NCI-H1417 (cell line): Measurements from ENCODE around the gene PRELID1.
"Not testable (repeated sequence)": the region's sequence is repeated elsewhere in the genome, so short reads cannot be mapped to it uniquely, and the experiment has no call there.

Experiments used
- DNase-seq, 3 experiments: peaks; one replicate each; lab custom pipeline; 2025; lab: John Stamatoyannopoulos, UW

The PRELID1 gene, protein sequence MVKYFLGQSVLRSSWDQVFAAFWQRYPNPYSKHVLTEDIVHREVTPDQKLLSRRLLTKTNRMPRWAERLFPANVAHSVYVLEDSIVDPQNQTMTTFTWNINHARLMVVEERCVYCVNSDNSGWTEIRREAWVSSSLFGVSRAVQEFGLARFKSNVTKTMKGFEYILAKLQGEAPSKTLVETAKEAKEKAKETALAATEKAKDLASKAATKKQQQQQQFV

DNA sequence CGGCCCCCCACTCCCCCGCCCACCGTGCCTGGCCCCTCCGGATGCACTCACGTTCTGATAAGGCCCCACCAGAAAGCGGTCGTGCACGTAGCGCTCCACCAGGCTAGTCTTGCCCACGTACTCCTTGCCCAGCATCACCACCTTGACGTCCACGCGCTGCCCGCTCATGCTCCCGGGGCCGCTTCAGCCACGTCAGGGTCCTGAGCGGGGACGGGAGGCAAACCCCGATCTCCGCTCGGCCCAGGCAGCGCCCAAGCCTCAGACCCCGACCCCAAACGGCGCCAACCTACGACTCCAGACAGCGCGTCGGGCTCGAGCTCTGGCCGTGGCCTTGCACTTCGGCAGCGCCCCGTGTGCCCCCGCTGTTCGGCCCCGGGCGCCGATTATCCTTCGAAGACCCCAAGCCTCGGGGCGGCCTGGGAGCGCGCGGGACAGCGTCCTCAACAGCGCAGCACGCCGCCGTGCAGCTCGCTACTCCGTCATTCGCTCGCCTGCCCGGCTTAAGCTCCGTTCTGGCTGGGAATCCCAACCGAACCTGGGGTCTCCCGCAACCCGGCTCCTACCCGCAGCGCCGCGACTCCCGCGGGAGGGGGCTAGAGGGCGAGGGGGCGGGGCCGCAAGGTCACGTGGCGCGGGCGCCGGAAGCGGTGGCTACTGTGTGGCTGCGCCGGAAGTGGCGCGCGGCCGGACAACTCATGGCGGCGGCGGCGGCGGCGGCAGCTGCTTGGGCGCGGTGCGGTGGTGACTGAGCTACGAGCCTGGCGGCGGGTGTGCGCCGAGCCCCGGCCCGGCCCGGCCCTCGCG lies at the start of gene PRELID1, which contains the start of gene RAB24:
Gene PRELID1 (plus strand): TSS at position 679 of the 804 bp plus-strand sequence. CDS start 187 bp downstream, outside the sequence.
Gene RAB24 (minus strand): TSS at position 599 of the 804 bp plus-strand sequence. CDS start 431 bp downstream, at position 168.
- DNase-seq, result peak; percentile 77 to 87 (median 82)

DNA sequence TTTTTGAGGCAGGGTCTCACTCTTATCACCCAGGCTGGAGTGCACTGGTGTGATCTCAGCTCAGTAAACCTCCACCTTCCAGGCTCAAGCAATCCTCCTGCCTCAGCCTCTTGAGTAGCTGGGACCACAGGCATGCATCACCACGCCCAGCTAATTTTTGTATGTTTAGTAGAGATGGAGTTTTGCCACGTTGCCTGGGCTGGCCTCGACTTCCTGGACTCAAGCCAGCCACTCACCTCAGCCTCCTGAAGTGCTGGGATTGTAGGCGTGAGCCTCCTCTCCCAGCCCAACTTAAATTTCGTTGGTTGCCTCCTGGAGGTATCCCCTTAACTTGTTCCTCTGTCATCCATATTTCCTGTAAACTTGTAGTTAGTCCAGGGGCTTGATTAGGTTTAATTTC lies 47.3 kb upstream of the PRELID1 start:
- DNase-seq, result no peak

DNA sequence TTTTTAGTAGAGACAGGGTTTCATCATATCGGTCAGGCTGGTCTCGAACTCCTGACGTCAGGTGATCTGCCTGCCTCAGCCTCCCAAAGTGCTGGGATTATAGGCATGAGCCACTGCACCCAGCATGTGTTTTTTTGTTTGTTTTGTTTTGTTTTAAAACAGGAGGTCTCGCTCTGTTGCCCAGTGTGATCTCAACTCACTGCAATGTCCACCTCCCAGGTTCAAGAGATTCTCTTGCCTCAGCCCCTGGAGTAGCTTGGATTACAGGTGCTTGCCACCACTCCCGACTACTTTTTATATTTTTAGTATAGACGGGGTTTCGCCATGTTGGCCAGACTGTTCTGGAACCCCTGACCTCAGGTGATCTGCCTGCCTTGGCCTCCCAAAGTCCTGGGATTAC lies 44.9 kb upstream of the PRELID1 start:
- not testable (repeated sequence) for DNase-seq

DNA sequence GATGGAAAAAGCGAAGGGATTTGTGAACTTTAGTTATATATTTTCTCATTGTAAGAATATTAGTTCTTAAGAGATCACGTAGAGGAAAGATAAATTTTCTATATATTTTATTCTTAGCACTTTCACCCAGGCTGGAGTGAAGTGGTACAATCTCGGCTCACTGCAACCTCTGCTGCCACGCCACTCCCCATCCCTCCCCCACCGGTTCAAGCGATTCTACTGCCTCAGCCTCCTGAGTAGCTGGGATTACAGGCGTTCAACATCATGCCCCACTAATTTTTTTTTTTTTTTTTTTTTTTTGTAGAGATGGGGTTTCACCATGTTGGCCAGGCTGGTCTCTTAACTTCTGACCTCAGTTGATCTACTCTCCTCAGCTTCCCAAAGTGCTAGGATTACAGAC lies 42.6 kb upstream of the PRELID1 start:
- DNase-seq, result no peak

DNA sequence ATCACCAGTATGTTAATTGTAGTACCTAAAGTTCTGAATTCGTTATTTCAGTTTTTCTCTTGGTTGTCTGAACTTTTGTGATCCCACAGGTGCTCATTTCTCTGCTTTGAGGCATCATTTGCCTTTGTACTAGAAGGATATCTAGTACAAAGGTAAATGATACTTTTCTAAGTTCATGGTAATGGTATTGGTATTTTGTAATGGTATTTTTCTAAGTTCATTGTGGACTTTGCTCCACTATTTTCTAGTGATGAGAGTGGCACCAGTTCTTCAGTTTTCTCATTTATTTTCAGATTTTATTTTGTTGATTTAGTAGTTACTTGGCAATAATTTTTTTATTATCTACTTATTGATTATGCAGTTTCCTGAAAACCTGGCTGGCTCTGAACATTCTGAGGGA lies 42.1 kb upstream of the PRELID1 start:
- no peak for DNase-seq

- DNase-seq, result no peak
These were observed 39.4 kb upstream of the PRELID1 start for GRCh38 chr5:177264178-177264577.

DNA sequence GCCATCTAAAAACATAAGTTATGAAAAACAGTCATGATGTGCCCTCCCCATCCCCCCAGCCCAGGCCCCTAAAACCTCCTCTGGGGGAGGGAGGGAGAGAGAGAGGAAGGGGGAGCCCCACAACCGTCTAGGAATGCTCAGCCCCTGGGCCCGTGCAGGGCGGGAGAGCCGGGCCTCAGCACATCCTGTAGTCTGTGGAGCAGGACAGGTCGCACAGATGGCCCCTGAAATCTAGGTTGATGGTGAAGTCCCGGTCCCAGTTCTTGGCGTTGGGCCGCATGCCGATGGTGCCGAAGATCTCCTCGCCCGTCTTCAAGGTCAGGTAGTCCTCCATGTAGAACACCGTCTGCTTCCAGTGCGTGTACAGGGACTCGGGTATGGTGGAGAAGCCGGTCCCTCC lies 38.2 kb upstream of the PRELID1 start:
- no peak for DNase-seq

GRCh38 chr5:177269232-177269895 lies 34.2 kb upstream of the PRELID1 start:
- no peak for DNase-seq

GRCh38 chr5:177269976-177270375 lies 33.6 kb upstream of the PRELID1 start:
- DNase-seq, result no peak

DNA sequence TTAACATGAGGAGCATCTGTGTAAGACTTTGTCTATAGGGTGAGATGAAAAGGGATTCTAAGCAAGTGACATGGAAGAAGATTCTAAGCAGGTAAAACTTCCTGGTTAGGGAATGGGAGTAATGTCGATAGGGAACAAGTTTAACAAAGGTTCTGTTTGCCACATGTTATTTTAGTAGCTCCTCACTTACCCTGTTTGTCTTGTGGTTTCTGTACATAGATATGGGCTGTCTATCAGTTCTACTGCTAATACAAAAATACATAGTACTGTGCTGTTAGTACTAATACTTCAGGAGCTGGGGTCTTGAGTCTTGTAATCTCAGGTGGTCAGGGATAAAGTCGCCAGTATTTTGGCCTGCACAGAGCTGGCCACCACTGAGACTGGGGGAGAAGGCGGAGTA lies 32.9 kb upstream of the PRELID1 start:
- no peak for DNase-seq

DNA sequence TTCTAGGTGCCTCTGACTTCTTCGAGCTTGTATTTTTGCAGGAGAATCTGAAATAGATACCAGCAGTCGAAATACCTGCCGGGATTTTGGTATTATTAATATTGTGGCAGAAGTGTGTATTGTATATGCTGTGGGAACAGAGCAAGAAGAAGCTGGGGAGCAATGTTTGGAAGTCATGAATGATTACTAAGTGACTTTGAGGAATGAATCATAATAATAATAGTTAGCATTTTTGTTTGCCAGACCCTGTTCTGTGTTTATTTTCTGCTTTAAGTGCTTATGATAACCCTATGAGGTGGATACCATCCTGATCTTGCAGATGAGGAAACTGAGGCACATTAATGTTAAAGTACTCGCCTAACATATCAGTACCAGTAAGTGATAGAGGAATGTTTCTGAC lies 32.5 kb upstream of the PRELID1 start:
- no peak for DNase-seq

GRCh38 chr5:177275883-177276282 lies 27.7 kb upstream of the PRELID1 start:
- DNase-seq, result no peak

DNA sequence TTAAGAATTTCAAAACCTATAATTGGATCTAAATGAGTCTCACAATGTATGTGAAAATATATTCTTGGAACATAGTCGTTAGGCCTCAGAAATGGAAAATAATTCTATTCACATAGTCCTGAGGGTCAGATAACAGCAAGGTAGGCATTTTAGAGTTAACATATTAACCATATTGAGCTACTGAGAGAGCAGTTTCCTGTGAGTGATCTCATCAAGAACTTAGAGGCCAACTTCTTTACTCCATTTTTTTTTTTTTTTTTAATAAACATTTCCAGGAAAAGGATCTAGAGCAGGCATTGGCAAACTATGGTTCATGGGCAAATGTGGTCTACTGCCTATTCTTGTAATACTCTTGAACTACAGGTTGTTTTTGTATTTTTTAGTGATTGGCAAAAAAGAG lies 26.7 kb upstream of the PRELID1 start:
- DNase-seq, result no peak

GRCh38 chr5:177288191-177288590 lies 15.4 kb upstream of the PRELID1 start:
- DNase-seq, result no peak

DNA sequence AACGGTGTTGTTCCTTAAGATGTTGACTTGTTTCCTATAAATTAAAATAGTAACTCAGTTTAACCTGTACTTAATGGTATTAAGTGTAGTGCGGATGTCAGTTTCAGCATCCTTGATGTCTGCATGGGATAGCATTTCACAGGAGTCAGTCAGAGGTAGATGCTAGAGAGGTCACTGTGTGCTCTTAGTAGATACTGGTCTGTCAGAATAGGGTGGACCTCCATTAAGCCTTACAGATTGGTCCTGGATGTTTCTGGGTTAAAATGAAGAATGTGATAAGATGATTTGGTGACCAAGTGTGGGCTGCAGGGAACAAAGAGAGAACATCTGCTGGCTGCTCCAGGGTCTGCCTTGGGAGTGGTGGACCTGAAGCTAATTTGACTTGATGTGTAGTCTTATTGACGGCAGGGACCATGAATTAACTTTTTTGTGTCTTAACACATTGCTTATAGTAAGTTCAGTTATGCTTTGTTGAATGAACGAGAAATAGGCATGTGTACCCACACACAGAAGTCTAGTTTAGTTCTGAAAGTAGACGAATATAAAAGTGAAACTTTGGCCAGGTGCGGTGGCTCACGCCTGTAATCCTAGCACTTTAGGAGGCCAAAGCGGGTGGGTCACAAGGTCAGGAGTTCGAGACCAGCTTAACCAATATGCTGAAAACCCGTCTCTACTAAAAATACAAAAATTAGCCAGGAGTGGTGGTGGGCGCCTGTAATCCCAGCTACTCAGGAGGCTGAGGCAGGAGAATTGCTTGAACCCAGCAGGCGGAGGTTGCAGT lies 12.6 kb upstream of the PRELID1 start:
- no peak for DNase-seq

- DNase-seq, result no peak
These were observed 11.9 kb upstream of the PRELID1 start for GRCh38 chr5:177291735-177292134.

DNA sequence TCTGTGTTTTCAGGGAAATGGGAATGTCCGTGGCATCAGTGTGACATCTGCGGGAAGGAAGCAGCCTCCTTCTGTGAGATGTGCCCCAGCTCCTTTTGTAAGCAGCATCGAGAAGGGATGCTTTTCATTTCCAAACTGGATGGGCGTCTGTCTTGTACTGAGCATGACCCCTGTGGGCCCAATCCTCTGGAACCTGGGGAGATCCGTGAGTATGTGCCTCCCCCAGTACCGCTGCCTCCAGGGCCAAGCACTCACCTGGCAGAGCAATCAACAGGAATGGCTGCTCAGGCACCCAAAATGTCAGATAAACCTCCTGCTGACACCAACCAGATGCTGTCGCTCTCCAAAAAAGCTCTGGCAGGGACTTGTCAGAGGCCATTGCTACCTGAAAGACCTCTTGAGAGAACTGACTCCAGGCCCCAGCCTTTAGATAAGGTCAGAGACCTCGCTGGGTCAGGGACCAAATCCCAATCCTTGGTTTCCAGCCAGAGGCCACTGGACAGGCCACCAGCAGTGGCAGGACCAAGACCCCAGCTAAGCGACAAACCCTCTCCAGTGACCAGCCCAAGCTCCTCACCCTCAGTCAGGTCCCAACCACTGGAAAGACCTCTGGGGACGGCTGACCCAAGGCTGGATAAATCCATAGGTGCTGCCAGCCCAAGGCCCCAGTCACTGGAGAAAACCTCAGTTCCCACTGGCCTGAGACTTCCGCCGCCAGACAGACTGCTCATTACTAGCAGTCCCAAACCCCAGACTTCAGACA lies 9.6 kb upstream of the PRELID1 start:
- DNase-seq, result no peak

- no peak for DNase-seq
These were observed 9.0 kb upstream of the PRELID1 start for GRCh38 chr5:177294632-177295031.

GRCh38 chr5:177295924-177296323 lies 7.7 kb upstream of the PRELID1 start:
- DNase-seq, result no peak

DNA sequence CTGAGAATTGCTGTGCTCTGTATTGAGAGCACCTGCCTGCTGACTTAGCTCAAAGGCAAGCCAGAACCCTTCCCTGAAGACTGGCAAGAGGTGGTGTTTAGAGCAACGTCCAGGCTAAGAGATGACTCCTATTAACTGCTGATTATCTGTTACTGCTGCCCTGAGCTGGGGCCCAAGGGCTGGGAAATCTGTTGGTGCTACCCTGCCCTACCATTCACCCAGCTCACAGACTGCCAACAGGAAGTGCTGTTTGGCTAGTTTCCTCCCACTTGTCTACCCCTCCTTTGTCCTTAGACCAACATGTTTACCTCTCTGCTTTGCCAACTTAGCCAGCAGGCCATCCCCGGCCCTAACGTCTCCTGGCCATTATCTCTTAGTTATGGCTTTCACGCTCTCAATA lies 7.0 kb upstream of the PRELID1 start:
- no peak for DNase-seq

- no peak for DNase-seq
These were observed 5.7 kb upstream of the PRELID1 start for GRCh38 chr5:177297922-177298321.
